Body of pancreas (tissue), 4 donors: ENCODE measurements around the gene MAP3K7CL. TPM values are rescaled to one million over a fixed set of nuclear protein-coding genes. Genes with fewer than 3 reads are reported as not detected.

Source experiments
- ATAC-seq: fragments of 150-250 bp; one replicate; pipeline ENCODE4 v1.9.1; 2016
- DNase-seq, 4 donors: peaks; one replicate each; pipeline ENCODE4 v3.0.0-alpha.2; 2019
- H3K27ac ChIP-seq, 4 donors: fragments of 200-600 bp; sonication (generic); 1 replicate in 3 of 4; 2 replicates in 1 of 4; pipeline versions ENCODE4 v1.5.1 to v1.6.1; 2016 to 2019; ENCODE audit warnings: mild to moderate bottlenecking in 1 of 4, mixed read lengths in 1 of 4, moderate library complexity in 1 of 4
- H3K27me3 ChIP-seq, 2 donors: fragments of 200-600 bp; sonication (generic); one replicate each; pipeline ENCODE4 v1.6.0; 2016; ENCODE audit warnings: mild to moderate bottlenecking in 1 of 2
- H3K36me3 ChIP-seq, 2 donors: fragments of 200-600 bp; sonication (generic); replicated peaks in 1 of 2; 2 replicates each; pipeline ENCODE4 v1.5.1; 2016; ENCODE audit warnings: low read depth in 2 of 2; ENCODE audit not compliant: insufficient read depth in 1 of 2
- H3K4me1 ChIP-seq: fragments of 200-600 bp; sonication (generic); one replicate; pipeline ENCODE4 v1.6.0; 2016
- H3K4me3 ChIP-seq, 2 donors: fragments of 200-600 bp; sonication (generic); 1 replicate in 1 of 2; 2 replicates in 1 of 2; pipeline ENCODE4 v1.5.1; 2016 to 2019
- H3K9me3 ChIP-seq, 3 donors: fragments of 200-600 bp; sonication (generic); 1 replicate in 2 of 3; 2 replicates in 1 of 3; pipeline ENCODE4 v1.5.1; 2016
- POLR2A ChIP-seq, 3 donors: fragments of 450-650 bp; IDR thresholded peaks; one replicate each; pipeline ENCODE4 v1.6.1; 2016; ENCODE audit warnings: antibody characterized with exemption in 3 of 3, mild to moderate bottlenecking in 2 of 3
- WGBS, 2 donors: methylation state at CpG; one replicate each; pipeline ENCODE4 v1.1.5; 2017; 5-methylcytosine and 5-hydroxymethylcytosine counted together
- intact Hi-C: fragments of 100-400 bp; cut with DNase I; formaldehyde crosslinking; loops from one replicate; pipeline ENCODE4 v1.15.1; 2023
- total RNA-seq, 2 donors: library from RNA; depleted of rRNA; stranded (reverse); fragments of >200 nt; gene quantifications; one replicate each; pipeline ENCODE4 v1.1.0, GENCODE V29; 2016
- TF ChIP-seq, protein P1 (sequence below), 7 experiments: fragments of 450-650 bp in 4 of 7; fragments of 200-600 bp in 3 of 7; sonication (generic) in 3 of 7; IDR thresholded peaks; one replicate each; pipeline ENCODE4 v1.5.1; 2016 to 2019; ENCODE audit warnings: antibody characterized with exemption in 7 of 7

The MAP3K7CL gene
- total RNA-seq, 2 donors from 2014 or later = 5.2 to 12.5 TPM

DNA sequence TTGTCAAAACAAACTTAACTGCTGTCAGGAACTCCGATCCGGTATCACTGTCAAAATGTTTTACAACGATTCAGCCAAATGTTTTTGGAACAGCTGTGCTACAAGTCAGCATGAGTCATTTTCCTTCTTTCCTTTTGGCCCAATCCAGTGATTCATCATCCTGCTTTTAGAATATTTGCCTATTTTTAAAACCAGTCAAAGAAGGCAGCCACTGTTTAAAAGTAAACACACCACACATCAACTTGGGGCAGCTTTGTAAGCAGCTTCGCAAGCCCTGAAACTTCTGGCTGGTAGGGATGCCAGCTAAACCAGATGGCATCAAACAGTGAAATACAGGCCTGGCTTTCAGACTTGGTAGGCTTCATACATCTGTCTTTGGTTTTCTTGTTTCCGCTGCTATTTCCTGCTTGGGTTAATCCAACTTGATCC is 14.9 kb downstream of the MAP3K7CL start:
- Histone ChIP-seq H3K27me3 (no peaks in the 10 kb centered on the region), H3K9me3 (no peaks in the 10 kb centered on the region), H3K27ac (peak overlapping the region in 2 of 4 donors; percentile 5 to 41), H3K36me3 (no peaks in the 10 kb centered on the region), H3K4me1 (no peaks in the 10 kb centered on the region), H3K4me3 (no peak overlapping the region)
- peak; percentile 63 for ATAC-seq
- DNase-seq = no peak
- WGBS, 2 donors = 44 to 47% methylated on average over 5 of the region's 5 CpGs
- TF ChIP-seq, protein P1, sequence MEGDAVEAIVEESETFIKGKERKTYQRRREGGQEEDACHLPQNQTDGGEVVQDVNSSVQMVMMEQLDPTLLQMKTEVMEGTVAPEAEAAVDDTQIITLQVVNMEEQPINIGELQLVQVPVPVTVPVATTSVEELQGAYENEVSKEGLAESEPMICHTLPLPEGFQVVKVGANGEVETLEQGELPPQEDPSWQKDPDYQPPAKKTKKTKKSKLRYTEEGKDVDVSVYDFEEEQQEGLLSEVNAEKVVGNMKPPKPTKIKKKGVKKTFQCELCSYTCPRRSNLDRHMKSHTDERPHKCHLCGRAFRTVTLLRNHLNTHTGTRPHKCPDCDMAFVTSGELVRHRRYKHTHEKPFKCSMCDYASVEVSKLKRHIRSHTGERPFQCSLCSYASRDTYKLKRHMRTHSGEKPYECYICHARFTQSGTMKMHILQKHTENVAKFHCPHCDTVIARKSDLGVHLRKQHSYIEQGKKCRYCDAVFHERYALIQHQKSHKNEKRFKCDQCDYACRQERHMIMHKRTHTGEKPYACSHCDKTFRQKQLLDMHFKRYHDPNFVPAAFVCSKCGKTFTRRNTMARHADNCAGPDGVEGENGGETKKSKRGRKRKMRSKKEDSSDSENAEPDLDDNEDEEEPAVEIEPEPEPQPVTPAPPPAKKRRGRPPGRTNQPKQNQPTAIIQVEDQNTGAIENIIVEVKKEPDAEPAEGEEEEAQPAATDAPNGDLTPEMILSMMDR (IDR thresholded peaks at IDR 0.05) = no peak
- no peak for TF ChIP-seq POLR2A (IDR thresholded peaks at IDR 0.05)
- intact Hi-C loops = no loop called here

DNA sequence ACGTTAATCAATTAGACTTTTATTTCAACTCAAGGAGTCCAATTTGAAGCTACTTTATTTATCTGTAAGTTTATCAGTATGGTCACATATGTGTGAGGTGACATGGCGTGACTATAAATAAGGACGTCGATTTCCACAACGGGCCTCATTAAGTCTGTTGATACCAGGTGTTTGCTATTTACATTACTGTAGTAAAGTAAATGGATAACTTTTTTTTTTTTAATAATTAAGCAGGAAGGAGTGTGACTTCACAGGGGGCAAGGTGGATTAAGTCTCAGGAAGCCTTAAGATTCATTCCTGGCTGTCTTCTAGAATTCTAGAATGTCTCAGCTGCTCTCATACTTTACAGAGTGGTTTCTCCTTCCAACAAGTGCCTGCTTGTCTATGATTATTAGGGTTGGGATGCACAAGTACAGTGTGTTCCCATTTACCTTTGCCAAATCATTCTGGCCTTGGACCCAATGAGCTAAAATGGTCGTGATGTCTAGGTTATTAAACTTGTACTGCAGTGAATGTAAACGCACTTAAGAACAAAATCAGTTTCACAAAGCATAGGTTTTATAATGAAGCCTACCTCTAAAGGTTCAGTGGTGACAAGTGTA is 15.5 kb downstream of the MAP3K7CL start:
- no peak overlapping the region for H3K4me3 ChIP-seq

DNA sequence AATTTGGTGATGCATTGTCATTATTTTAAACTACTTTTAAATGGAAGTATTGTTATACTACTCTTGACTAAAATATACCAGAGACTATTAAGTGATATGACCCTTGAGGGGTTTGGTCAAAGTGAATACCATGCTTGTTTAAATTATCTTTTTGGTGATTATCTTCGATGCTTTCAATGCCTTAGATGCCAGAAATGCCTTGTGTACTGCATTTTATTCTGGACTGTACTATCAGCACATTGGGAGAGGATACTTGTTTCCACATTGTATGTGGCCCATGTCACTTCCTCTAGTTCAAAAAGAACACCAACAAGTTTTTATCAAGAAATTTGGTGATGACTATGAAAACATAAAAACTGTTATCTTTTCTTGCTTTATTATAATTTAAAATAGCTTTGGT is 16.3 kb downstream of the MAP3K7CL start:
- H3K27ac ChIP-seq = no peak overlapping the region
- H3K36me3 ChIP-seq = no peaks in the 10 kb centered on the region
- intact Hi-C loops = no loop called here
- TF ChIP-seq, protein P1 (IDR thresholded peaks at IDR 0.05) = no peak
- no peak for TF ChIP-seq POLR2A (IDR thresholded peaks at IDR 0.05)
- H3K27me3 ChIP-seq = no peaks in the 10 kb centered on the region
- 54 to 62% methylated on average over 1 of the region's 1 CpG for WGBS, 2 donors
- no peaks in the 10 kb centered on the region for H3K9me3 ChIP-seq
- no peak overlapping the region for H3K4me3 ChIP-seq
- no peaks in the 10 kb centered on the region for H3K4me1 ChIP-seq
- DNase-seq = no peak
- no peak for ATAC-seq

More for the DNA sequence above, 15.5 kb downstream of the MAP3K7CL start:
- Histone ChIP-seq H3K36me3 (no peaks in the 10 kb centered on the region), H3K9me3 (no peaks in the 10 kb centered on the region), H3K27ac (peak overlapping the region in 1 of 4 donors; percentile 41), H3K4me1 (no peaks in the 10 kb centered on the region), H3K27me3 (no peaks in the 10 kb centered on the region)
- TF ChIP-seq POLR2A (IDR thresholded peaks at IDR 0.05) = no peak
- WGBS, 2 donors = 51 to 60% methylated on average over 7 of the region's 7 CpGs
- no peak for ATAC-seq
- no peak for DNase-seq
- intact Hi-C loops = no loop called here

DNA sequence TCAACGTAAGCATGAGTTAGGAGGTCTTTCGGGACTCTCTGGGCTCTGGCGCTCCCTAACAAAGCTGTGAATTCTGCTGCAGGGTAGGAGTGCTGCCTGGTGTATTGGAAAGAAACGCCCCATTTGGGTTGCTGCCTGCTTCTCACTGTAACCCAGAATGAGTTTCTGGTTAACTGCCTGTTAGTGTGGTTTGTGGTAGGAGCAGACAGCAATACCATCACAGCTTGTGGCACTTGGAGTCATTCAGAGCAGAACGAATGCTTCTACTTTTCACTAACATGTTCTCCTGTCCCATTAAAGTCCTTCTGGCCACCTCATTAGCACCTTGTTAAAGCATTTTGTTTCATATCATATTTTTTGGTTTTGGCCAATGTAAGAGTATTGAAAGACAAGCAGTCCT is 18.1 kb downstream of the MAP3K7CL start:
- H3K4me3 ChIP-seq = no peak overlapping the region
- H3K4me1 ChIP-seq = no peaks in the 10 kb centered on the region
- no peaks in the 10 kb centered on the region for H3K36me3 ChIP-seq
- intact Hi-C loops = no loop called here
- ATAC-seq (no peak), DNase-seq (no peak)
- no peak overlapping the region for H3K27ac ChIP-seq
- no peaks in the 10 kb centered on the region for H3K9me3 ChIP-seq
- TF ChIP-seq POLR2A (IDR thresholded peaks at IDR 0.05) = no peak
- TF ChIP-seq, protein P1 (IDR thresholded peaks at IDR 0.05) = no peak
- no peaks in the 10 kb centered on the region for H3K27me3 ChIP-seq
- WGBS, 2 donors = 76 to 92% methylated on average over 3 to 5 of the region's 5 CpGs

DNA sequence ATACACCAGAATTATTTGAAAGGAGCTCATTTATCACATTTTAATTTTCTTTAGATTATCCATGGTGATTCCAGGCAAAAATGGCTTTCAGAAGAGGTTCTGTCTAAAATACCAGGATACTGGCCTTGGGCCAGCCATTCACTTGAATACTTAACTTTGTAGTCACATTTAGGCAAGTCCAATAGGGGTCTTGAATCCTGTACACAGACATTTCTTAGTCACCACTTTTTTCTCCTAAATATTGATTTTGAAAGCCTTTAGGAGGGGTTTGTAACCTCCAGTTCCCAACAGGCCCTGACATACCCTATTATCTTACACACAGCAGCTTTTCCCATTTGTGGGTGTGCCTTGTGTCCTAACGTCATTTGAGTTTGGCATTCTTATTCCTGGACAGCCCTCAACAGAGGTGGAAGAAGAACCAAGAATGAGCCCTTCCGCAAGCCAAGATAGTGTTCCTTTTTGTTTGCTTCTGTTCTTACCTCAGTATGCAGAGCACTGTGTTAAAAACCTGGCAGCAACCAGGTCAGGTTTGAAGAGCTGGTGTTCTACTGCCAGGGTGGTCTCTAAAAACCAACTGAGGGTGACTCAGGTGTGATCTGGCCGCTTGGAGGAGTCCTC is 19.5 kb downstream of the MAP3K7CL start:
- DNase-seq = no peak
- WGBS, 2 donors = 69 to 78% methylated on average over 3 of the region's 3 CpGs
- intact Hi-C loops = loop anchor here (10.0 kb wide), 1 partner anchor 145 kb away; the partner anchor contains the start of gene BACH1
- H3K9me3 ChIP-seq = no peaks in the 10 kb centered on the region
- ATAC-seq = no peak
- TF ChIP-seq, protein P1 (IDR thresholded peaks at IDR 0.05) = no peak
- TF ChIP-seq POLR2A (IDR thresholded peaks at IDR 0.05) = no peak
- H3K4me1 ChIP-seq = no peaks in the 10 kb centered on the region
- no peak overlapping the region for H3K27ac ChIP-seq
- H3K36me3 ChIP-seq = no peaks in the 10 kb centered on the region
- no peaks in the 10 kb centered on the region for H3K27me3 ChIP-seq
- H3K4me3 ChIP-seq = no peak overlapping the region
